ENCODE data around the gene MRPL44.

DNA sequence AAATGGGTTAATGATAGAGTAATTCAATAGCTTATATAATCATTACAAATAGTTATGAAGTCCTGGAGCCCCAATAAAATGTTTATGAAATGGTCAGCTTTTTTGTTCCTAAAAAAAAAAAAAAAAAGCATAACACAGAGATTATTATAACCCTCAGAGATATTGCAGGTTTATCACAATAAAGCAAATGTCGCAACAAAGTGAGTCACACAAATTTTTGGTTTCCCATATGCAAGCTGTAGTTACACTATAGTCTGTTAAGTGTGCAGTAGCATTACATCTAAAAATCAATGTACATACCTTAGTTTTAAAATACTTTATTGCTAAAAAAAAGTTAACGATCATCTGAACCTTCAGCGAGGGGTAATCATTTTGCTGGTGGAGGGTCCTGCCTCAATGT lies 32.2 kb upstream of the MRPL44 start:
- TF ChIP-seq, protein P1, sequence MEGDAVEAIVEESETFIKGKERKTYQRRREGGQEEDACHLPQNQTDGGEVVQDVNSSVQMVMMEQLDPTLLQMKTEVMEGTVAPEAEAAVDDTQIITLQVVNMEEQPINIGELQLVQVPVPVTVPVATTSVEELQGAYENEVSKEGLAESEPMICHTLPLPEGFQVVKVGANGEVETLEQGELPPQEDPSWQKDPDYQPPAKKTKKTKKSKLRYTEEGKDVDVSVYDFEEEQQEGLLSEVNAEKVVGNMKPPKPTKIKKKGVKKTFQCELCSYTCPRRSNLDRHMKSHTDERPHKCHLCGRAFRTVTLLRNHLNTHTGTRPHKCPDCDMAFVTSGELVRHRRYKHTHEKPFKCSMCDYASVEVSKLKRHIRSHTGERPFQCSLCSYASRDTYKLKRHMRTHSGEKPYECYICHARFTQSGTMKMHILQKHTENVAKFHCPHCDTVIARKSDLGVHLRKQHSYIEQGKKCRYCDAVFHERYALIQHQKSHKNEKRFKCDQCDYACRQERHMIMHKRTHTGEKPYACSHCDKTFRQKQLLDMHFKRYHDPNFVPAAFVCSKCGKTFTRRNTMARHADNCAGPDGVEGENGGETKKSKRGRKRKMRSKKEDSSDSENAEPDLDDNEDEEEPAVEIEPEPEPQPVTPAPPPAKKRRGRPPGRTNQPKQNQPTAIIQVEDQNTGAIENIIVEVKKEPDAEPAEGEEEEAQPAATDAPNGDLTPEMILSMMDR (IDR thresholded peaks at IDR 0.05 in 4 of 5, conservative IDR thresholded peaks at IDR 0.05 in 1 of 5): no peak
- no peak for TF ChIP-seq POLR2A (IDR thresholded peaks at IDR 0.05)
